GM19438 (cell line): ENCODE results near the gene NFE2L3.

ENCODE experiments used
- ATAC-seq: cut with Tn5 transposase; IDR thresholded peaks from one replicate; pipeline ENCODE4 v1.9.1; 2021; ENCODE audit warnings: low read depth; ENCODE audit not compliant: unreplicated experiment

The NFE2L3 gene

GRCh38 chr7:26197153-26198115 lies 45.4 kb downstream of the NFE2L3 start:
- no peak for ATAC-seq

DNA sequence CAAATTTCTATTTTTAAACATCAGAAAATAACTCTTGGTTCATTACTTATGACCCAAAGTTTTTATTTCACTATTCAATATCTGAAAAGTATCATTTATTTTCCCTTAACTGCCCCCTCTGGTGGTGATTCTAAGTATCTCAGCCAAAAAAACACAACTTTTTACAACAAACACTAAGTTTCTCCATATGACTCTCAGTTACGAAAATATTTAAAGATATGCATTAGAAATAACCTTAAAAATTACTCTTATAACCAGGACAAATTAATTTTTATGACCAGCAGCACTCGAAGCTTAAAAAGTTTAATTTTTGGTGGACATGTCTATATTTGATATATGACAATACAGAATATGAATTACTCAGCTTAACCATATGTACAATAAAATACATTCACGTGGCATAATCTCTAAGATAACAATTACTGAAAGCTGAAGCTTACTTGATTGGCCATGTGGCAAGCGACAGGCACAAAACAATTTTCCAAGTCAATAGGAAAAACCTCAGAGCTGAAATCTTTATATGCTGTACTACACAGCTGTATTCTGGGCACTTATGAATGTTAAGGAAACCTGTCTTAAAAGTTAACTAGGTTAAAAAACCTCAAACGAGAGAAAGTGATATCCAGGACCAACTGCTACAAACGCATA lies 46.3 kb downstream of the NFE2L3 start:
- no peak for ATAC-seq

DNA sequence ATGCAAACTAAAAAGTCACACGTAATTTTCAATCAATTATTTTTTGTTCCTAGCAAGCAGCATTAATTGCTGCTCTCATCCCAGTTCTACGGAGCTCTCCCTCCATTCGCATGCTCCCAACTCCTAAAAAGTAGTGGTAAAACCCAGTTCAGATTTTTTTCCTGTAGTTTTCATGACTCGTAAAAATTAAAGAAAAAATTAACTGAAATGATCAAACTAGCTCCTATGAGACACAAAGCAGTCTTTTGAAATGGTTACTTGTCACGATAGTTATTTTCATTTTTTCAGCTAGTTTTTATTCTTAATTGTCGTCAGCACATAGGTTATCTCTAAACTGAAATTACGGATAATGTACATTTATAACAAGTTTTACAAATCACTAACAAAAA lies 46.8 kb downstream of the NFE2L3 start:
- no peak for ATAC-seq

GRCh38 chr7:26199301-26200037 lies 47.5 kb downstream of the NFE2L3 start:
- no peak for ATAC-seq

DNA sequence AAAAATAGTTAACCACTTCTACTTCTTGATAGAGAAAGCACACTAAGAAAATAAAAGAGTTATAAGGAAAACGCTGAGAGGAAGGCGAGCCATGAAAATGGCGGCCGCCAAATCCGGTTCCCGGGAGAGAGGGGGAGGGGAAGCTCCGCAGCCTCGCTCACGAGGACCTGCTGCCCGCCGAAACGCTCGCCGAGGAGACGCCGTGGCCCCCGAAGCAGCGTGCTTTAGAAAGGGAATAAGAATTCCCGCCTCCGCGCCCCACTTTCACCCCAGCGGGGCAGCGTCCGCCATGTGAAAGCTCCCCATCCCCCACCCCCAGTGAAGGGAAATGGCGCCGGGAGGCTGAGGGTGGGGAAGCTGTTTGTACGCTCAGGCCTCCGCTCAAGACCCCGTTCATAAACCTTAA lies 48.0 kb downstream of the NFE2L3 start:
- no peak for ATAC-seq

GRCh38 chr7:26200444-26201246 lies 48.6 kb downstream of the NFE2L3 start, which contains the start of gene HNRNPA2B1:
Gene HNRNPA2B1, minus strand, starts transcription at chr7:26200746. Its CDS starts 169 bp downstream, at chr7:26200577.
- peak; percentile 47 for ATAC-seq

DNA sequence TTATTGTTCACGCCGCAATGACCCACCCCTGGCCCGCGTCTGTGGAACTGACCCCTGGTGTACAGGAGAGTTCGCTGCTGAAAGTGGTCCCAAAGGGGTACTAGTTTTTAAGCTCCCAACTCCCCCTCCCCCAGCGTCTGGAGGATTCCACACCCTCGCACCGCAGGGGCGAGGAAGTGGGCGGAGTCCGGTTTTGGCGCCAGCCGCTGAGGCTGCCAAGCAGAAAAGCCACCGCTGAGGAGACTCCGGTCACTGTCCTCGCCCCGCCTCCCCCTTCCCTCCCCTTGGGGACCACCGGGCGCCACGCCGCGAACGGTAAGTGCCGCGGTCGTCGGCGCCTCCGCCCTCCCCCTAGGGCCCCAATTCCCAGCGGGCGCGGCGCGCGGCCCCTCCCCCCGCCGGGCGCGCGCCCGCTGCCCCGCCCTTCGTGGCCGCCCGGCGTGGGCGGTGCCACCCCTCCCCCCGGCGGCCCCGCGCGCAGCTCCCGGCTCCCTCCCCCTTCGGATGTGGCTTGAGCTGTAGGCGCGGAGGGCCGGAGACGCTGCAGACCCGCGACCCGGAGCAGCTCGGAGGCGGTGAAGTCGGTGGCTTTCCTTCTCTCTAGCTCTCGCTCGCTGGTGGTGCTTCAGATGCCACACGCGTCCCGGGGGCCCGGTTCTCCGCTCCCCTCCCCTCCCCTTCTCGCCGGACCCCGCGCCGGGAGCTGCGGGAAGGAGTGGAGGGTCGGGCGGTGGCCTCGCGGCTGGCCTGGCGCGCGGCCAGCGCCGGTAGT lies 49.4 kb downstream of the NFE2L3 start, which contains the start of gene CBX3:
TSS of gene CBX3 (plus strand) at position 499 of the 772 bp plus-strand sequence. CDS start 1,254 bp downstream, outside the sequence.
- ATAC-seq: peak; percentile 40

DNA sequence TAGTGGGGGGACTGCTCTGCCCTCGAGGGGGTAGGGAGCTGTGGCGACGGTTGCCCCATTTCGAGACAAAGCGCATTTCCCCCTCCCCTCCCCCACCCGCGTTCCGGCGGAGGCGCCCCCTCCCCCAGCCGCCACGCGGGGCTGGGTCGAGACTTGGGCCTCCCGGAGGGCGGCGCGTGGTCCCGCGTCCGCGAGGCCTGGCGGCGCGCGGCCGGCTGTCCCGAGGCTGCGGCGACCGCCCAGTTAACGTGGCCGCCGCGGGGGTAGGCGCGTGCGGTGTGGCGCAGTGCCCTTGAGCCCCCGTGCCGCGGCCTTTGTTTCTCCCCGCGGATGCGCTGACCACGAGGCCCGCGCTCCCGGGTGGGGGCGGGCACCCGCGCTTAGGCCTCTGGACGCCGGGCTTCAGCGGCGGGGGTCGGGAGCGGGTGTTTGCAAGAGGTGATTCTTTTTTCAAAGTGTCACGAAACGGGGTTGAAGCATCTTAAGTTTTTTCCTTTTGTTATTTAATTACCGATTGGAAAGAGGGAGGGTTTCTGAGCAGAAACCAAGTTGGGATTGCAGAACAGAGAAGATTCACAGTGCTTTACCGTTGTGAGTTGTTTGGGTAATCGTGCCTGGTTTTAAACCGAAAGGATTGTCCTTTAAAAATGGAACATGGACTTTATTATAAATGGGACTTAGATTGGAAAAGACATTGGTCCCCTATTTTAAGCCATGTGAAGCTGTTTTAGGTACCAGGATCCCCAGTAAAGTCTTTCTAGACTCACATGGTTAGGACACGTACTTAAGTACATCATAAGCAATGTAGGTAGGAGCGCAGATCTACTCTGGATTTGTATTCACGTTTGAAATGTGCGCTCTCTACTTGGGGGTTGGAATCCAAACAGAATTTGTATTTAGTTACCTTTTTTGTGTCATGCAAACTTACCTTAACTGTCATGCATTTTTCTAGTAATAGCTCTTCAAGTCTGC lies 50.3 kb downstream of the NFE2L3 start:
- ATAC-seq: peak; percentile 12

GRCh38 chr7:26203016-26203415 lies 51.0 kb downstream of the NFE2L3 start:
- ATAC-seq: no peak

GRCh38 chr7:26208040-26208439 lies 56.0 kb downstream of the NFE2L3 start:
- no peak for ATAC-seq

- ATAC-seq: no peak
Observed at GRCh38 chr7:26212921-26213718, 61.1 kb downstream of the NFE2L3 start.

- no peak for ATAC-seq
Observed at GRCh38 chr7:26213807-26214515, 62.0 kb downstream of the NFE2L3 start.

GRCh38 chr7:26216049-26216448 lies 64.1 kb downstream of the NFE2L3 start:
- ATAC-seq: no peak

GRCh38 chr7:26224359-26224758 lies 72.4 kb downstream of the NFE2L3 start:
- ATAC-seq: no peak

- no peak for ATAC-seq
Observed at GRCh38 chr7:26227987-26228386, 76.0 kb downstream of the NFE2L3 start.

DNA sequence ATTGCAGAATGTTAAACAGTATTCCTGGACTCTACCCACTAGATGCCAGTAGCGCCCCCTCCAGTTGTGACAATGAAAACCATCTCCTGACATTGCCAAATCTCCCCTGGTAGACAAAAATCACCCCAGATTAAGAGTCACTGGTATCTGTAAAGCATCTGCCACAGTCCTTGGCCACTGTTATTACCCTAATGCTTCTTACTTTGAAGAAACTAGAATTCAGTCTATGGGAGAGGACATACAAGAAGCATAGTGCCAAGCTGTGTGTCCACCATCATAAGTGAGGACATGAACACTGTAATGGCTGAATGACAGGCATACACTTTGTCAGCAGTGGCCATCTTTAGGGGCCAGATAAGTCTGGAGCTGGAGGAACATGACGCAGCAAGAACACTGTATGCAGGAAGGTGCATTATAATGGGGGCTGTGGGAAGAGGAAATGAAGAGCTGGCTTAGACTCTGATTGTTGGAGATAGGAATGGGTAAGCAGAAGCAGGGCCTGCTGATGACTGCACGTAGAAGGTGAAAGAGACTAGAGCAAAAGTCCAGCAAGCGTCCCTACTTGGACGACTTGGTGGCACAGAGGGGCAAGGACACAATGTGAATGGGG lies 82.0 kb downstream of the NFE2L3 start:
- ATAC-seq: no peak
